Kidney glomerular epithelial cell (primary cell): ENCODE measurements around the gene TEFM.
"Not testable (repeated sequence)": the region's sequence is repeated elsewhere in the genome, so short reads cannot be mapped to it uniquely, and the experiment has no call there.

Source experiments
- DNase-seq: peaks from one replicate; lab custom pipeline; 2025; lab: John Stamatoyannopoulos, UW

The TEFM gene

GRCh38 chr17:30921544-30922196 lies 15.6 kb upstream of the TEFM start, which contains the start of gene ADAP2:
Gene ADAP2 (plus strand): TSS chr17:30921945. CDS start chr17:30922015, 70 bp downstream.
- no peak for DNase-seq

GRCh38 chr17:30920683-30921543 lies 14.9 kb upstream of the TEFM start:
- no peak for DNase-seq

GRCh38 chr17:30920282-30920681 lies 14.2 kb upstream of the TEFM start:
- peak; percentile 28 for DNase-seq

GRCh38 chr17:30917050-30917449 lies 11.0 kb upstream of the TEFM start:
- DNase-seq = no peak

GRCh38 chr17:30915833-30916611 lies 10.0 kb upstream of the TEFM start:
- DNase-seq = no peak

GRCh38 chr17:30913955-30914354 lies 7.9 kb upstream of the TEFM start:
- no peak for DNase-seq

- not testable (repeated sequence) for DNase-seq
Measured at GRCh38 chr17:30910151-30910550, 4.1 kb upstream of the TEFM start.

GRCh38 chr17:30908717-30909420 lies 2.8 kb upstream of the TEFM start:
- no peak for DNase-seq

- DNase-seq = no peak
Measured at GRCh38 chr17:30905742-30906100, 317 bp downstream of the TEFM start.

- no peak for DNase-seq
Measured at GRCh38 chr17:30897311-30897710, 8.7 kb downstream of the TEFM start.

- DNase-seq = no peak
Measured at GRCh38 chr17:30894236-30894635, 11.8 kb downstream of the TEFM start.

GRCh38 chr17:30886187-30886586 lies 19.9 kb downstream of the TEFM start:
- no peak for DNase-seq

- no peak for DNase-seq
Measured at GRCh38 chr17:30869005-30869404, 37.0 kb downstream of the TEFM start.

GRCh38 chr17:30864636-30865035 lies 41.4 kb downstream of the TEFM start:
- no peak for DNase-seq

GRCh38 chr17:30858556-30859250 lies 47.3 kb downstream of the TEFM start:
- no peak for DNase-seq

- no peak for DNase-seq
Measured at GRCh38 chr17:30854146-30854545, 51.9 kb downstream of the TEFM start.
